Activated CD4-positive, alpha-beta T cell treated with anti-CD3 and anti-CD28 coated beads, Interleukin-10, Interleukin-2, amounts not matched to agents 100 ng/mL and 50 ng/mL, durations not matched to agents 16 hours and 8 hours (primary cell): Measurements from ENCODE around the gene ZNF275.
A peak's percentile ranks its signal among the peaks of the same experiment; 100 is the strongest.
"Not testable (repeated sequence)": the region's sequence is repeated elsewhere in the genome, so short reads cannot be mapped to it uniquely, and the experiment has no call there.

Experiments used
- DNase-seq: peaks from one replicate; pipeline ENCODE4 v3.0.0-alpha.2; 2020

Gene ZNF275

GRCh38 chrX:153388722-153389459 is 54.9 kb downstream of the ZNF275 start:
- DNase-seq: no peak

DNA sequence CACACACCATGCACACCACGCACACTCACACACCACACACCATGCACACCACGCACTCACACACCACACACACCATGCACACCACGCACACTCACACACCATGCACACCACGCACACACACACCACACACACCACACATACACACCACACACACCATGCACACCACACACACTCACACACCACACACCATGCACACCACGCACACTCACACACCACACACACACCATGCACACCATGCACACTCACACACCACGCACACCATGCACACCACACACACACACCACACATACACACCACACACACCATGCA is 55.5 kb downstream of the ZNF275 start:
- DNase-seq: not testable (repeated sequence)

DNA sequence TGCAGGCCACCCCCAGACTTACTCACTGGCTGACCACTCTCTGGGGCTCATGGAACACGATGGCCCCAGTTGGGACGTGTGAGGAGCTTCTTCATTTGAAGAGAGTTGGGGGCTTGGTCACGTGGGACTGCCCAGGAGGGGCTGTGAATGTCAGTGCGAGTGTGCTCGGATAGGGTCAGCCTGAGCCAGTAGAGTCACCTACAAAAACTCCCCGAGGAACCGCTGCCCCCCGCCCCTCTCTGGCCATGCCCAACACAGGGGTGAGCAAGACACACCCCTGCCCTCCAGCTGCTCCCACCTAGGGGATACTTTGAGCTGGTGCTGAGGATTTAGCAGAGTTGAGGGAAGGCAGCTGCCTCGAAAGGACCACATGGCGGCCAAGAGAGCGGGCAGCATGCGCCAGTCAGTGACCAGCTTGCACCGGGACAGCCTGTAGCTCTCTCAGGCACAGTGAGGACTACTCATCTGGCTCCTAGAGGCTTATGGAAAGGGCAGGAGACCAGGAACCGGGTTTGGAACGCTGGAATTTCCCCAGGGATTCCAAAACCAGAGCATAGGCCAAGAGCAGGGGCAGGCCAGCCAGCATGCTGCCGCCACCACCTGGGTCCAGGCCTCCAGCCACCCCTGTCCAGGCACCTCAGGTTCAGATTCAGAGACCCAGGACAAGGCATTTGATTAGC is 58.8 kb downstream of the ZNF275 start:
- DNase-seq: no peak

GRCh38 chrX:153394612-153395011 is 60.7 kb downstream of the ZNF275 start:
- DNase-seq: no peak

DNA sequence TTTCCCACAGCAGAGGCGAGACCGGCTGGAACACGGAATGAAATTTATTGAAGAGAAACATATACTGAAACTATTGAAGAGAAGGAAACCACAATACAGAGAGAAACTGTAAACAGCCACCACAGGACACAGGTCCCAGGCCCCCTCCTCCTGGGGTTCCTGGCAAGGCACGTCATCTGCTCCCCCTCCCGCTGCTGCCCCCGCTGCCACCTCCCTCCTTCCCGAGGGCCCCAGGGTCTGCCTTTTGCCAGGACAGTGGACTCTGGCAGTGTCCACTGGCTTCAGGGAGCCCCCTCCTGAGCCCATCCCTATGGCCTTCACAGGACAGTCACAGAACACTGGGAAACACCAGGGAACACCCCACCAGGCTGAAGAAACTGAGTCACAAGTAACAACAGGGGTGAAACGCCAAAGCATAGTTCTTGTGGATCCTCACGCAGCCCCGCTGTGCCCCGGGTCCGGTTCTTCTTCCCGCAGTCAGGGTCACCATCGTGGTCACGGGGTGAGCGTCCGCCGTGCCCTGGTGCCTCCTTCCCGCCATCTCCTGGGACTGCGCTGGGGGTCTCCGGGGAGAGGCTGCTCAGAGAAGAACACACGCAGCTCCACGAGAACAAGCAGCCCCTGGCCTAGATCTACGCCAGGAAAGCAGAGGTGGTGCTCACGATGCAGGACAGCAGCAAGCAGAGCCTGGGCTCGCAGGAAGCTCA is 61.8 kb downstream of the ZNF275 start:
- DNase-seq: no peak

DNA sequence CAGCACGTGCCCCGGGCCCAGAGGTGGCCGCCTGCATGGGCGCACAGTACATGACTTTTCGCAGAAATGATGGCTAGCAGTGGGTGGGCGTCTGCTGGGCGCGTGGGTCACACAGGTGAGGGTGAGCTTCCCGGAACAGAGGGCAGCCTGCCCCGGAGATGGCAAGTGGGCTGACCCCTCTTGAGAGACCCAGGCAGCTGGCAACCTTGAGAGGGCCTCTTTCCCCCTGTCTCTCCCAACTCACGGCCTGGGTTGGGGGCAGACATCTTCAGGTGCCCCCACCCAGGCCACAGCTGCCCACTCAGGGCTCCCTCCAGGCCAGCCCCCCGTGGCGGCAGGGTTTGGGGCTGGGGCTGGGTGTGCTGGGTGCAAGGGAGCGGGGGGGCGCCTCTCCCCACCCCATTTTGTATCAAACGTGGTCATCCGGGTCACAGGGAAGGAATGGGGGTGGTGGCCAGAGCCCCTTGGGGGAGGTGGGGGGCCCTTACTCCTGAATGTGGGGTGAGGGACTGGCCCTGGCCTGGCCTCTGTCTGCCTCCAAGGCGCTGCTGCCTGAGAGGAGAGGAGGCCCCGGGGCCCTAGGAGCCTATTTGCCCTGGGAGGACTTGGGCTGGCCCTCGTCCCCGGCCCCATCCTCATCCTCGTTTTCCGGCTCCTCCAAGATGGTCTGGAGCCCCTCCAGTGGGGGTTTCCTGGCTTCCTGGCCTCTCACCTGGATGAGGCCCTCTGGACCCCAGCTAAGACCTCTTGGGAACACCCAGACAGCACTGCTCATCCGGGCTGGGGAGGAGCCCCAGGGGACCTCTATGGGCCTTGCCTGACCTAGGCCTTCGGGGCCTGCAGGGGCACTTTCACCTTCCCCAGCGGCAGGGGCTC is 62.6 kb downstream of the ZNF275 start:
- DNase-seq: no peak

DNA sequence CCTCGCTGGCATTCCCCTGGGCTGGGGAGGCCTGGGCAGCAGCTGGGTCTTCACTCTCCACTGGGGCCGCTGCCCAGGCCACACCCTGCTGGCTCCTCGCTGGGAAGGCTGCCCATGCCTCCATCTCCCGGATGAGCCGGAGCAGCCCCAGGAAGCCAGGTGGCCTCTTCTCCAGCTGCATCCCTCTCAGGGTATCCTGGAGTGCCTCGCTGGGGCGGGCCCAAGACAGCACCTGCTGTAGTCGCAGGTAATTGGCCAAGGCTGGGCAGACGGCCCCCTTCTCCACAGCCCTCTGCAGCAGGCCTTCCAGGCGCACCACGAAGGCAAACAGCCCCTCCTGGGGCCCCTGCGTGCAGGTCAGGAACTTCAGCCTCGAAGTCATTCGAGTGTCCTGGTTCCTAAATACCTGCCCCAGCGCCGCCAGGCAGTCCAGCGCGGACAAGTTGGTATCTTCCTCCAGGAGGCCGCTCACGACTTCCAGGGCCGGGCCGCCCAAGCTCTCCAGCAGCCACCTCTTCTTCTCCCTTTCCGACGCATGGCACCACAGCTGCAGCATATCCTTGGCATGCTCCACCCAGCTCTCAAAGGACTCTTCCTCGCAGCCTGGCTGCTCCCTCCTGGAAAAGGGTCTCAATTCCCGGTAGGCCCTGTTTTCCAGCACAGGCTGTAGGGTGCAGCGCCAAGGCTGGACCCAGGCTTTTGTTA is 63.5 kb downstream of the ZNF275 start:
- no peak for DNase-seq

GRCh38 chrX:153398275-153398960 is 64.5 kb downstream of the ZNF275 start:
- DNase-seq: no peak

- DNase-seq: peak; percentile 67
Observed at GRCh38 chrX:153400146-153401132, 66.5 kb downstream of the ZNF275 start.

- DNase-seq: no peak
Observed at GRCh38 chrX:153401133-153401764, 67.3 kb downstream of the ZNF275 start, which contains the start of gene PNMA6E. Gene PNMA6E (minus strand): TSS chrX:153401350. CDS start chrX:153398849, 2,501 bp downstream.
